GM18498 (cell line): ENCODE results near the gene CLCA1.

ENCODE experiments used
- ATAC-seq: cut with Tn5 transposase; IDR thresholded peaks from one replicate; pipeline ENCODE4 v1.9.1; 2021; ENCODE audit warnings: mild to moderate bottlenecking, moderate library complexity; ENCODE audit not compliant: unreplicated experiment

CLCA1 gene, protein sequence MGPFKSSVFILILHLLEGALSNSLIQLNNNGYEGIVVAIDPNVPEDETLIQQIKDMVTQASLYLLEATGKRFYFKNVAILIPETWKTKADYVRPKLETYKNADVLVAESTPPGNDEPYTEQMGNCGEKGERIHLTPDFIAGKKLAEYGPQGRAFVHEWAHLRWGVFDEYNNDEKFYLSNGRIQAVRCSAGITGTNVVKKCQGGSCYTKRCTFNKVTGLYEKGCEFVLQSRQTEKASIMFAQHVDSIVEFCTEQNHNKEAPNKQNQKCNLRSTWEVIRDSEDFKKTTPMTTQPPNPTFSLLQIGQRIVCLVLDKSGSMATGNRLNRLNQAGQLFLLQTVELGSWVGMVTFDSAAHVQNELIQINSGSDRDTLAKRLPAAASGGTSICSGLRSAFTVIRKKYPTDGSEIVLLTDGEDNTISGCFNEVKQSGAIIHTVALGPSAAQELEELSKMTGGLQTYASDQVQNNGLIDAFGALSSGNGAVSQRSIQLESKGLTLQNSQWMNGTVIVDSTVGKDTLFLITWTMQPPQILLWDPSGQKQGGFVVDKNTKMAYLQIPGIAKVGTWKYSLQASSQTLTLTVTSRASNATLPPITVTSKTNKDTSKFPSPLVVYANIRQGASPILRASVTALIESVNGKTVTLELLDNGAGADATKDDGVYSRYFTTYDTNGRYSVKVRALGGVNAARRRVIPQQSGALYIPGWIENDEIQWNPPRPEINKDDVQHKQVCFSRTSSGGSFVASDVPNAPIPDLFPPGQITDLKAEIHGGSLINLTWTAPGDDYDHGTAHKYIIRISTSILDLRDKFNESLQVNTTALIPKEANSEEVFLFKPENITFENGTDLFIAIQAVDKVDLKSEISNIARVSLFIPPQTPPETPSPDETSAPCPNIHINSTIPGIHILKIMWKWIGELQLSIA

DNA sequence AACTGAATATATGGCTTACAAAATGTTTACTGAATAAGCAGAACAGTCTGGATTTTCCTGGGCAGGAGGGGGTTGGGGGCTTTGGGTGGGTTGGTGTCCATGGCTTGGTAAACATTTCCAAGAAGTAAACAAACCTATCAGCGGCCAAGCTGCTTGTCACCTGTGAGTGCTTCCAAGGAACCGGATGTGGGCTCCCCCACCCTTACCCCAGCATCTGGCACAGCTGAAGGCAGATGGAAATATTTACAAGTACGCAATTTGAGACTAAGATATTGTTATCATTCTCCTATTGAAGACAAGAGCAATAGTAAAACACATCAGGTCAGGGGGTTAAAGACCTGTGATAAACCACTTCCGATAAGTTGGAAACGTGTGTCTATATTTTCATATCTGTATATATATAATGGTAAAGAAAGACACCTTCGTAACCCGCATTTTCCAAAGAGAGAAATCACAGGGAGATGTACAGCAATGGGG is at the start of gene CLCA1:
Gene CLCA1, plus strand, starts transcription at position 427 of the 477 bp plus-strand sequence. Its CDS starts 45 bp downstream, at position 472.
- no peak for ATAC-seq

DNA sequence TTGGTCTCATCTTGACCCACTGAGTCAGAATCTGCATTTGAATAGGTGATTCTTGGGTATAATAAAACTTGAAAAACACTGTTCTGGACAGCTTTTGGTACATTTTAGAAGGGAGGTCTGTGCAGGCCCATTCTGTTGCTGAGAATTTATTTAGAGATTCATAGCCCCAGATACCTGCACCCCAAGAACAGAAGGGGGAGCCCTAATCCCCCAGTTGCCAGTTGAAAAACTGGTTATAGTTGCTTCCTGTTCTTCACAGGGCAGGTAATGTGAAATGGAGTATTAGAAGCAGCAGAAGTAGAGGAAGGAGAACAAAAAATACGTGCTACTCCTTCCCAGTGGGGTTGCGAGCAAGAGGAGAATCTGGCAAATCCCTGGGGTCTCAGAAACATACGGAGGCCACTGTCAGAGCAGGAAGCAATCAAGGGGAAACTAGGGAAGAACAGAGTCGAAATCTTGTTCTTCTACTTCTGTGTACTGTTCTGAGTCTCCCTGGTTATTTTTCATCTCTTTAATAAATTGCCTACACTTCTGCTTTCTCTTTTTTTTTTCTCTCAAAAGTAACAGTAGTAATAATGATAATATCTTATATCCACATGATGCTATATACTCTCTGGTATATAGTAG is 49.3 kb upstream of the CLCA1 start:
- ATAC-seq = peak; percentile 83

DNA sequence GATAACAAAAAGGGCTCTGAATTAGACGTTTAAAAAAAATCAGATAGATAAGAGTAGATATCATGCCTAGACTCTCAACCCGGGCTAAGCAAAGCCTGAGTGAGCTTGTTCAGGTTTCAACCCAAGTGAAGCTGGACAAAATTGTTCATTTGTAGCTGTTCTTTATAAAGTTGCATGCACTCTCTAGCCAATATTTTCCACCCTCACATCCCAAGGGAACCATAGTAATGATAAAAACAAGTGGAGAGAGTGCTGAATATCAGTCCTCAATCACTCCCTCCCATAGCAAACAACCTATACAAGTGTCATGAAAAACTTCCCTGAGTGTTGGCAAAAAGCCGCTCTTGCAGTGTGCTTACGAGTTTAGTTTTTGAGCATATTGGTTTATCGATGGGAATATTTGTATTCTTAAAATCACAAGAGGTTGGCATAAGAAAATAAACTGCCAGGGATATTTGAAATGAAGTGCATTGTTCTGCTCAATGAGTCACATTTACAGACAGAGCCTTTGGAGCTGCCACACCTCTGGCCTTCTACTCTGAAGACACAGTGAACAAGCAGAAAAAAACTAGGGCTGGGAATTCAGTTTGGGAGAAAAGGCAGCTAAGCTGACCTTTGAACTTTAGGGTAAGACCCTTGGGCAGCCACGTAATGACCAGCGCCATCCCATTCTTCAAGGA is 47.0 kb upstream of the CLCA1 start:
- no peak for ATAC-seq

DNA sequence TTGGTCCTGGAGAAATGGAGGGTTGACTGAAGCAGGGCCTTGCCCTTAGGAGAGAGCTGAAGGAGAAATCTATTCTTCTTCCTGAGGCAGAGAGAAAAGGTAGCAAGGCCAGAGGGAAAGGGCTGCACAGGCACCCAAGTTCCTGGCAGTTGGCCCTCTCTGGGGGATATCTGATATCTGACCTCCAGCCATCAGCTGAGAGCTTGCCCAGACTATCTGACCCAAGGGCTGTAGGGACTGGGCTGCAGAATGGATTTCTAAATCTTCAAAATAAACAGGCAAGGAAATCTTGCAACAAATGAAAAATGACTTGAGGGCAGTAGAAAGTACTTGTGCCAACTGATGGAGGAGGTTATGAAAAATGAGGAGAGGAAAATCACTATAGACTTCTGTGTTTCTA is 45.3 kb upstream of the CLCA1 start:
- no peak for ATAC-seq

DNA sequence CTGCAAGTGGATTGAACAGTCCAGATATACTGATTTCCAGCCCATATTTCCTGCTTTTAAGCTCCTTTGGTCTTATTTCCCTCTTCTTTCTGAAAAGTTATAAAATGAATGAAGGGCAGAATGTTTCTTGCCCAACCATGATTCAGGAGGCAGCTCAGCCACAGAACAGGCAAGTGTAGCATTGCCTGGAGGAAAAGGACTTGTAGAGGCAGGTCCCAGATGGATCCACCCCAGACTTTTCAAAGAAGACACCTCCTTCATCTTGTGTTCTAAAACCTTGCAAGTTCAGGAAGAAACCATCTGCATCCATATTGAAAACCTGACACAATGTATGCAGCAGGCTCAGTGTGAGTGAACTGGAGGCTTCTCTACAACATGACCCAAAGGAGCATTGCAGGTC is 44.9 kb upstream of the CLCA1 start, which contains the start of gene CLCA2:
Gene CLCA2, plus strand, starts transcription at position 299 of the 400 bp plus-strand sequence. Its CDS starts 77 bp downstream, at position 376.
- no peak for ATAC-seq

DNA sequence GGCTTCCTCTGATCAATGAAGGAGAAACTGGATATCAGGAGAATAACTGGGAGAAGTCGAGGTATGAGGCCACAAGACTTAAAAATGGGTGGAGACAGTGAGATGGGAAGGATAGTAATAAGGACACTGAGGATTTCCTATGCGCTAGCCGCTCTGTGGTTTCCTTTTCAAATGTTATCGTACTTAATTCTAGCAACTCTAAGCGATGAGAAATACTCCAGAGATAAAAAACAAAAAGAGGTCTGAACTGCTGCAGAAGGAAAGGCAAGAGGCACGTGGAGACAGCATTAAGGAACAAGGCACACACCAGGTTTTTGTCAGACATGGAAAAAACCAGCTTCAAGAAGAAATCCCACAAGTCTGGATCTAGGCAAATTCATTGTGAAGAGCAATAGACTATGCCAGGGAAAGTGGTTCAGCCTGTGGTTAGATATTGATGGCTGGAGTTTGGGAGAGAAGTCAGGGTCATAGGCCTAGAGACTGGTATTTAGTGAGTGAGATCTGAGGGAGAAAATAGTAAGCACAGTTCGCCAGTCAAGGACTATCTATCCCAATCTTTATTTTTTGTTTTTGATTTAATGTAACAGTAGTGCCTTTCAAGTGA is 39.5 kb upstream of the CLCA1 start:
- no peak for ATAC-seq

DNA sequence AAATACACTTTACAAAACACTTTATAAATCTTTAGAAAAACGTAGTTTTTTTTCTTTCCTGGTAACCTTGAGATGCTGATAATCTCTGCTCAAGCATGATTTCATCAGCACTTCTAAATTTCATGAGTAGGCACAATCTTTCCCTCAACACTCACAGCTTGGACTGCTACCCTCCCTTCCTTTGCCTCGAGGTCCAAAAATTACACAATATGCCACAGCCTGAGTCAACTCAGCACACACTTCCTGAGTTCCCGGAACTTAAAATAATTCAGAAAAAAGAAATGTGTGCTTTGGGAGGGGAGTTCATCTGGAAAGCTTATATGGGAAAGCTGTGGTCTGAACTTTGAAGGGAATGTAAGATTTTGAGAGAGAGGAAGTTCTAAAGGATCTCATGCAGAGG is 38.9 kb upstream of the CLCA1 start:
- ATAC-seq = no peak

DNA sequence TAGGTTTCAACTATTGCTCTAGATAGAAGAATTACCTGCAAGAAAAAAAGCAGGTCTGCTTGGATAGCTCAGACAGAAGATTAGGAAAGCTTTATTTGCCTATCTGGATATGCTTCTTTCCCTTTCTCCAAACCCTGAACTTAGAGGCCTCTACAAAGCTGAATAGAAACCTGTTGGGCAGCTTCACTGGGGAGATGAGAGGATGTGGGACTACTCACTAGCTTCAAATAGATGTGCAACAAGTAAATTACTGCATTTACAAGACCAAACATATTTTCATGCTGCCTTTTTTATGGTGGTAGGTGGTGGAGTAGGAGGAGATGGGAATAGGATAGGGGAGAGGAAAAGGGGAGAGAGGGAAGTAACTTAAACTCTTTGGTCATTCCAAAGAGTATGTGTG is 38.4 kb upstream of the CLCA1 start:
- ATAC-seq = no peak

DNA sequence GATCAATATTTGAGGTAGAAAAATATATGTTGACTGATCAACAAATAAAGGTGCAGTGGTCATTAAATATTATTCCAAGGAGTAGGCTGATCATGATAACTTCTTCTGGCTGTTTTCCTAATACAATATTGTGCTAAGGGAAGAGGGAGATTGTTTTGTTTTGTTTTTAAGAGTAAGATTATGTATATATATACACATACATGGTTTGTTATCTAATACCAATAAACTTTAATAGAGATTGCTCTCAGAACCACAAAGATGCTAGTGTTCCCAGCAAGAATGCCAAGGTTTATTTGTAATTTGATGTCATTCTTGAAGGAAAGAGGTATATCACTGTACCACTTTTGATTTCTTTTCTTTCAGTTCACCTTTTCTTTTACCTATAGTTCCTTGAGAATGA is 34.7 kb upstream of the CLCA1 start:
- no peak for ATAC-seq

DNA sequence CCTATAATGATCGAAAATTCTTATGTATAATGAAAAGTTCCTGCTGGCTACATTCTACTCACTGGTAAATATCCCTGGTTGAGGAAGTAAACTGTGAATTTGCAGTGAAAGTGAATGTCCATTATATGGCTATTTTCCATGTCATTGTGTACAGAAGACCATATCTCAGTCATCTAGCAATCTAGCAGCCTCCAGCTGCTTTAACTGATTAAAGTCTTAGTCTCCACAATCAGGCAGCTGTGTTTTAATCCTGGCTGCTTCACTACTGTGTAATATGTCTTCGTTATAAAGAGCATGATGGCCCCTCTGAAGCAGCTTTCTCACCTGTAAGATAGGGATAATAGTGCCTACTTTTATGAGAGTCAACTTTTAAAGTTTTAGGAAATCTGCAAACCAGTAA is 33.4 kb upstream of the CLCA1 start:
- no peak for ATAC-seq

DNA sequence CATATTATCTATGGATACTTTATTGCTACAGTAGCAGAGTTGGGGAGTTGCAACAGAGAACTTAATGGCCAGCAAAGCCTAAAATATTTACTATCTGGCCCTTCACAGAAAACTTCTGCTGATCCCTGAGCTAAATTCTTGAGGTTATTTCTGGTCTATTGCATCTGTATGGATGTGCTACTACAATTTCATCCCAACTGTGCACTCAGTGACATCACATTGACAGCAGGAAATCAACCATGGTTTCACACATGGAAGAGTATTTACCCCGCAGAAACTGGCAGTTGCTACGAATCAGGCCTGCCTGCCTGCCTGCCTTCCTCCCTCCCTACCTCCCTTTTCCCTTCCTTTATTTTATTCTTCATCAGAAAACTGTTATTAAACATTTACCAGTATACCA is 32.7 kb upstream of the CLCA1 start:
- no peak for ATAC-seq

DNA sequence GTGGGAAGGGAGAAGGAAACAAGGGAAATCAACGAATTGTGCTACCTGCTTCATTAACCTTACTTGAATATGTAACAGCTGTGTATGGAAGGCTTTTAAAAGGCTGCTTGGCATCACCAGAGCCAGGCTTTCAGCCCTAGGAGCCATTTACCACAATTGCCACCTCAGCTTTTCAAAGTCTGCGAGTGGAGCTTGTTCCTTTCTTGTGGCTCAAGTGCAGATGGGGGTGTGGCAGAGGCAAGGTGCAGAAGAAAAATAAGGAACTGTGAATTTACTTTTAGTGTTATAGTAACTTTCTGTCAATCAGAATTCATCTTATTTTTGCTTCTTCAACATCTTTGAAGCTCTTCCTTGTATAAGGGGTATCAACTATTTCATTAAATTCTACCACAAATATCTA is 27.1 kb upstream of the CLCA1 start:
- ATAC-seq = no peak

DNA sequence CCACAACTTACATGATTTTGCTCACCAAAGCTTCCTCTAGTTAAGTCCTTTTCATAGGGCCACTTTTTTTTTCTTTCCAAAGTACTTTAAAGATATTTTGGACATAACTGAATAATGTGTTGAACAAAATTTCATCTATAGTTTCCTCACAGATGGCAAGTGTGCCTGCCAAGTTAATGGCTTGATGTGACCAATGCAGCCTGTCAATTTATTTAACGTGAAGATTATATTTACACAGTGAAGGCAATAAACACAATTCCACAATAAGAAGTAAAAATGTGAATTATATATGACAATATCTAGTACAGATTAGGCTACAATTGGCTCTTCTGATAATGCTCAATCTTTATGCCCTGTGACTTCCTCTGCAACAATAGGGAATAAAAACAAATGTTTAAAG is 26.7 kb upstream of the CLCA1 start:
- no peak for ATAC-seq

DNA sequence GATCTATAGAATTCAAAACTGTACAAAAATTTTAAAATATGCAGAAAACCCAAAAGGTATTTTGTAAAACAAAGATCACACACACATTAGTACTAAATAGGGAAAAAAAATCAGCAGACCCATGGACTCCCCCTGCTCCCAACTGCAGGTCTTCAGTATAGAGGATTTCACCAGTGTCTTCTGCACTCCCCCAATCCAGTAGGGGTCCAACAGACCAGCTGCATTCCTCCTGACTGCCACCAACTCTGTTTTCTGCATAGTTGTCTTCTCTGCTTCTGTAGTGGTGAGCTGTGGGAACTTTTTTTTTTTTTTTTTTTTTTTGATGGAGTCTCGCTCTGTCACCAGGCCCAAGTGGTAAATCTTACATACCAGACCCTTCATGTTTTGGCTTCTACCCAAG is 22.8 kb upstream of the CLCA1 start:
- ATAC-seq = no peak

DNA sequence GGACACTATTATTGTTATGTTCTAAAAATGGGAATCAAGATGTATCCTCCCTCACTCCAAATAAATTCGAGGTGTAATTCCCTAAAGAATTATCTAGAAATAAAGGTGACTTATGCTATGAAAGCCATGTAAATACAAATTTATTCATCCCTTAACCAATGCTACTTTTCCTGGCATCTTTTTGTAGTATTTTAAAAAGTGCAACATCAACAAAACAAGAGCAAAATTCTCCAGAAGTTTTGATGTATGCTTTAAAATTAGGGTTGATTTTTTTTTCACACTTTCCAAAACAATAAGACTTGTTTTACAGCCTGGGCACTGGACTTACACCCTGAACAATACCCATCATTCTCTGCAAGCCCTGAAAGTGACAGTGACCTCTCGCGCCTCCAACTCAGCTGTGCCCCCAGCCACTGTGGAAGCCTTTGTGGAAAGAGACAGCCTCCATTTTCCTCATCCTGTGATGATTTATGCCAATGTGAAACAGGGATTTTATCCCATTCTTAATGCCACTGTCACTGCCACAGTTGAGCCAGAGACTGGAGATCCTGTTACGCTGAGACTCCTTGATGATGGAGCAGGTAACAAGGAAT is 21.4 kb upstream of the CLCA1 start:
- no peak for ATAC-seq

DNA sequence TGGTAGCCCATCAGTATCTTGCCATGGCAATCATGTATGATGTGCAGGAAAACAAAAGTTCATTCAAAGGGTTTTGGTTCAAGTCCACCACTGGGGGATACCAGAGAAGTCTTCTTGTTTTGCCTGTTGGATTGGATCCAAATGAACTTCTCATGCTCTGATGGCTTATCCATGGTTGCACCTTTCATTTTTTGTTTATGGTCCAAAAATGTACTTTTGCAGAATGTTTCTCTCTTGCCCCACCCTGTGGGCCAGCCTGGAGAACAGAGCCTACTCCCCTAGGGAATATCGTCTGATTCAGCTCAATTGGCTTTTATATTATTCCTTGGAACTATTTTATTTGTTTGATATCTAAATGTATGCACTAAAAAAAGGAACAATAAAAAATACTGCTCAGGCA is 20.1 kb upstream of the CLCA1 start:
- ATAC-seq = no peak

DNA sequence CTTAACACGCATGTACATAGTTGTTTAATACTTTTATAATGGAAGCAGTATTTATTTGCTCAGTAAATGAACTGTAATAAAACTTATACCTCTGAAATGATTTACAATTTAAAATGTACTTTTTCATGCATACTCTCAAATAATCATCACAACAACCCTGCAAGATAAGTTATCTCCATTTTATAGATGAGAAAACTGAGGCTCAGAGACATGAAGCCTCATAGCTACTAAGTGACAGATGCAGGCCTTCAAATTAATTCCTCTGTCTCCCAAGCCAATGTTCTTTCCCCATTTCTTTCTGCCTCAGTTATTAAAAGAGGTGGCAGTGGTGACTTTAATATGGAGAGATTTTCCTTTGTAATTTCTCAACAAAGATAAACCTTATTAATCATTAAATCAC is 19.6 kb upstream of the CLCA1 start:
- ATAC-seq = no peak

DNA sequence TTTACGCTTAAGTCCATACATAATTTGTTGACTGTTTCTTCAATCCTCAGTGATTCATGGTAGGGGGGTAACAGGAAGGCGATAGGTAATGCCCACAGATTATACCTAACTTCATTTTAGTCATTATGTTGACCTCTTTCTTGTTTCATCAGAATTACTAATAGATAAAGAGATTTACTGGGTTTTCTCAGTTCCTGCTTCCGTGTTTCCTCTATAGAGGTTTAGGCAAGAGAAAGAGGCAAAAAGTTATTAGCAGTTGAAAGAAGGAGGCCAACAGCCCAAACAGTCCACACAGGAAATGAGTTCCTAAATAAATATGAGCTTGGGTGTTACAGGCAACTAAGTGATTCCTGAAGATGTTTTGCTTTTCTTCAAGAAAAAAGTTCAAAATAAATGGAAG is 17.9 kb upstream of the CLCA1 start:
- no peak for ATAC-seq

DNA sequence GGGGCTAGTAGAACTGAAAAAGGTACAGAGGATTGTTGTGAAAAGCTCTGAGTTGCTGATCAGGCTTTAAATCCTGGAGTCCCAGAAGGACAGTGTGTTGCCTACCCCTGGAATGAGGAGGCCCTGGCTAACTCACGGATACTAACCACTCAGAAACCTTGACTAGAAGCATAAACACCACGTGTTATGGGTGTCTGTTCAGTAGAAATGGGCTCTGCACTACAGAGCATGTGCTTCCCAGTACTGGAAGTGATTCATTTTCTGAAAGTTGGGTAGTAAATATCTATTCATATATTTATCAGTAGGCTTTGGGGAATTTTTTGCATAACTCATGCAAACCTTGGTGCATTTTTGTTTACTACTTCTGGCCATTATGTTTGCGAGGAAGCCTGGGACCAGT is 15.1 kb upstream of the CLCA1 start:
- ATAC-seq = no peak

DNA sequence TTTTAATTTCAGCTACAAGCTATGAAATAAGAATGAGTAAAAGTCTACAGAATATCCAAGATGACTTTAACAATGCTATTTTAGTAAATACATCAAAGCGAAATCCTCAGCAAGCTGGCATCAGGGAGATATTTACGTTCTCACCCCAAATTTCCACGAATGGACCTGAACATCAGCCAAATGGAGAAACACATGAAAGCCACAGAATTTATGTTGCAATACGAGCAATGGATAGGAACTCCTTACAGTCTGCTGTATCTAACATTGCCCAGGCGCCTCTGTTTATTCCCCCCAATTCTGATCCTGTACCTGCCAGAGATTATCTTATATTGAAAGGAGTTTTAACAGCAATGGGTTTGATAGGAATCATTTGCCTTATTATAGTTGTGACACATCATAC is 13.7 kb upstream of the CLCA1 start:
- ATAC-seq = no peak
